Measurements from ENCODE around the gene PPA2. TPM values are rescaled to one million over a fixed set of nuclear protein-coding genes. Genes with fewer than 3 reads are reported as not detected.

Gene PPA2
- total and polyA plus RNA-seq, 10 of the 15 experiments (the other 5 are each of a cell fraction or from before 2014, with no cell fraction given): 93.8 to 293 (median 146) TPM

- ATAC-seq (no peak), FAIRE-seq (peak; percentile 18), DNase-seq (ENCODE audit: low read depth, low spot score) (no peak)
- CTCF ChIA-PET: interaction anchor here (1.7 to 4.4 kb wide), 4 partner anchors 14 to 538 kb away, joined by 7 to 51 read pairs (median 22); no protein-coding TSS in a partner anchor
- TF ChIP-seq E2F8 (IDR thresholded peaks at IDR 0.05; ENCODE audit: low read depth, partially characterized antibody): no peak
- TF ChIP-seq BMI1 (IDR thresholded peaks at IDR 0.05; ENCODE audit: borderline replicate concordance): no peak
- TF ChIP-seq, protein P1, sequence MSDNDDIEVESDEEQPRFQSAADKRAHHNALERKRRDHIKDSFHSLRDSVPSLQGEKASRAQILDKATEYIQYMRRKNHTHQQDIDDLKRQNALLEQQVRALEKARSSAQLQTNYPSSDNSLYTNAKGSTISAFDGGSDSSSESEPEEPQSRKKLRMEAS (IDR thresholded peaks at IDR 0.05; ENCODE audit: low read depth, low read length): no peak
- Histone ChIP-seq H3K4me3 (no peak overlapping the region), H2AFZ (ENCODE audit: control insufficient read depth, low read depth, low read length) (no peak overlapping the region), H4K20me1 (ENCODE audit: control insufficient read depth, insufficient read depth) (no peaks in the 10 kb centered on the region), H3K4me1 (ENCODE audit: control insufficient read depth, insufficient read depth, low read length) (no peaks in the 10 kb centered on the region), H3K27me3 (replicated peaks in 1 of 2; ENCODE audit: control insufficient read depth in 2 of 2, insufficient read depth in 2 of 2, low read length in 1 of 2) (no peaks in the 10 kb centered on the region), H3K9me3 (replicated peaks; ENCODE audit: control insufficient read depth, insufficient read depth, low read length) (peaks cover 17% of the 10 kb centered on the region), H3K4me2 (ENCODE audit: control insufficient read depth, insufficient read depth) (no peak overlapping the region), H3K79me2 (ENCODE audit: control insufficient read depth, insufficient read depth, low read length) (peaks cover 68% of the 10 kb centered on the region), H3K27ac (ENCODE audit: control insufficient read depth, insufficient read depth) (no peak overlapping the region), H3K9ac (ENCODE audit: control insufficient read depth, insufficient read depth, low read length) (no peak overlapping the region), H3K36me3 (ENCODE audit: control insufficient read depth in 2 of 2, insufficient read depth in 2 of 2, low read length in 1 of 2) (peaks cover 2 to 8% of the 10 kb centered on the region in 2 experiments; a peak in 1 of 4 replicates)
- RAD21 ChIA-PET (ENCODE audit: unreplicated experiment): interaction anchor here (0.7 to 2.7 kb wide), 3 partner anchors 15 to 526 kb away, joined by 3 to 21 read pairs (median 4); no protein-coding TSS in a partner anchor
- in situ Hi-C loops (cut with MboI): loop anchor here (5.0 to 25.0 kb wide), 4 partner anchors 332 to 1407 kb away; no protein-coding TSS in a partner anchor
- intact Hi-C loops (cut with micrococcal nuclease; ENCODE audit: unreplicated experiment): loop anchor here (2.0 to 10.0 kb wide), 6 partner anchors 272 to 1455 kb away; partner anchors contain the start of gene CXXC4
- POLR2A ChIA-PET: no interaction called here
- no TSS peak for BruUV-seq (replicated peaks)
- 100% methylated on average over 1 of the region's 1 CpG for WGBS (ENCODE audit: insufficient coverage, insufficient replicate concordance, low lambda C conversion rate, missing lambda C conversion rate)
- SMC1A ChIA-PET (ENCODE audit: uncharacterized antibody, unreplicated experiment): interaction anchor here (0.9 to 5.4 kb wide), 10 partner anchors 16 to 625 kb away, joined by 3 to 41 read pairs (median 4); no protein-coding TSS in a partner anchor
Observed at GRCh38 chr4:105469736-105470135, 4.1 kb downstream of the PPA2 start.

Measured in GM12878 (cell line).